AG04450 (cell line): ENCODE results near the gene PDC. TPM values are rescaled to one million over a fixed set of nuclear protein-coding genes. Genes with fewer than 3 reads are reported as not detected.

Experiments used
- CTCF ChIA-PET: fragments of 300-600, 350-600 bp; formaldehyde crosslinking; extraction: SDS; loops from one replicate; lab custom pipeline; 2022; ENCODE audit warnings: antibody characterized with exemption, inconsistent platforms; lab: Charles Lee
- POLR2A ChIA-PET: fragments of 350-600 bp; formaldehyde crosslinking; extraction: SDS; loops from one replicate; lab custom pipeline; 2021; ENCODE audit warnings: antibody characterized with exemption, inconsistent platforms; lab: Yijun Ruan, JAX
- DNase-seq: peaks from one replicate; pipeline ENCODE4 v3.0.0-alpha.2; 2011; ENCODE audit warnings: low read depth, low spot score
- H3K27ac ChIP-seq: one replicate; pipeline ENCODE4 v1.5.1; 2012; ENCODE audit warnings: low read depth, low read length, control low read depth
- H3K27me3 ChIP-seq: one replicate; pipeline ENCODE4 v1.6.0; 2012; ENCODE audit warnings: low read length; ENCODE audit not compliant: control insufficient read depth, insufficient read depth
- H3K4me3 ChIP-seq: 2 replicates; pipeline ENCODE4 v1.5.1; 2011; ENCODE audit warnings: mild to moderate bottlenecking, low read depth, low read length, control low read depth
- H3K9me3 ChIP-seq: 2 replicates; pipeline ENCODE4 v1.5.1; 2012; ENCODE audit warnings: low read length; ENCODE audit not compliant: control insufficient read depth, insufficient read depth
- CTCF ChIP-seq: IDR thresholded peaks from 2 replicates; pipeline ENCODE4 v1.5.1; 2011; ENCODE audit warnings: low read depth, low read length, control low read depth, inconsistent platforms
- polyA plus RNA-seq: library from polyadenylated mRNA; depleted of rRNA; stranded (reverse); fragments of >200 nt; gene quantifications from 2 replicates; pipeline ENCODE4 v1.2.3, GENCODE V29; 2011

PDC gene
- polyA plus RNA-seq, 1 experiment = not detected

- no peak for TF ChIP-seq CTCF
- ChIA-PET CTCF (no interaction called here), POLR2A (no interaction called here)
- Histone ChIP-seq H3K9me3 (no peaks in the 10 kb centered on the region), H3K4me3 (no peak overlapping the region), H3K27me3 (no peaks in the 10 kb centered on the region), H3K27ac (no peak overlapping the region)
- no peak for DNase-seq
Observed at GRCh38 chr1:186443638-186444037, 17.3 kb downstream of the PDC start.

GRCh38 chr1:186442651-186443375 lies 18.1 kb downstream of the PDC start:
- POLR2A ChIA-PET = no interaction called here
- CTCF ChIA-PET = no interaction called here

GRCh38 chr1:186440584-186440983 lies 20.3 kb downstream of the PDC start:
- no peak overlapping the region for H3K27ac ChIP-seq
- H3K4me3 ChIP-seq = no peak overlapping the region
- no peaks in the 10 kb centered on the region for H3K27me3 ChIP-seq
- no peak for TF ChIP-seq CTCF
- CTCF ChIA-PET = interaction anchor here (1.0 to 1.5 kb wide), 2 partner anchors 37 to 65 kb away, joined by 4 to 5 read pairs; partner anchors contain the start of genes ODR4 and TPR
- no peaks in the 10 kb centered on the region for H3K9me3 ChIP-seq
- POLR2A ChIA-PET = no interaction called here
- DNase-seq = no peak

More at GRCh38 chr1:186442651-186443375, 18.1 kb downstream of the PDC start:
- Histone ChIP-seq H3K9me3 (no peaks in the 10 kb centered on the region), H3K4me3 (no peak overlapping the region), H3K27ac (no peak overlapping the region), H3K27me3 (no peaks in the 10 kb centered on the region)
- no peak for TF ChIP-seq CTCF
- no peak for DNase-seq

- CTCF ChIA-PET = interaction anchor here (1.0 kb wide), 1 partner anchor 64 kb away, joined by 6 read pairs; the partner anchor contains the start of gene TPR
Observed at GRCh38 chr1:186438567-186438966, 22.3 kb downstream of the PDC start.

More at GRCh38 chr1:186438567-186438966, 22.3 kb downstream of the PDC start:
- H3K27me3 ChIP-seq = no peaks in the 10 kb centered on the region
- no peak overlapping the region for H3K4me3 ChIP-seq
- no peak for TF ChIP-seq CTCF
- POLR2A ChIA-PET = no interaction called here
- no peaks in the 10 kb centered on the region for H3K9me3 ChIP-seq
- DNase-seq = no peak
- no peak overlapping the region for H3K27ac ChIP-seq
